PC-9 (cell line): Measurements from ENCODE around the gene SCARB1.

Source experiments
- CTCF ChIP-seq: fragments of 200-600 bp; sonication (generic); conservative IDR thresholded peaks from 2 replicates; pipeline ENCODE4 v1.6.1; 2017; ENCODE audit warnings: mixed run types, antibody characterized with exemption, mild to moderate bottlenecking, moderate library complexity
- EZH2 ChIP-seq: fragments of 200-600 bp; sonication (generic); IDR thresholded peaks from 2 replicates; pipeline ENCODE4 v1.8.0; 2017; ENCODE audit warnings: antibody characterized with exemption, low read depth

GRCh38 chr12:124822218-124822617 lies 41.4 kb downstream of the SCARB1 start:
- no peak for TF ChIP-seq CTCF
- TF ChIP-seq EZH2, result no peak
